PC-9 (cell line): ENCODE results near the gene UTP20.

ENCODE experiments used
- CTCF ChIP-seq: fragments of 200-600 bp; sonication (generic); conservative IDR thresholded peaks from 2 replicates; pipeline ENCODE4 v1.6.1; 2017; ENCODE audit warnings: mixed run types, antibody characterized with exemption, mild to moderate bottlenecking, moderate library complexity
- EZH2 ChIP-seq: fragments of 200-600 bp; sonication (generic); IDR thresholded peaks from 2 replicates; pipeline ENCODE4 v1.8.0; 2017; ENCODE audit warnings: antibody characterized with exemption, low read depth

GRCh38 chr12:101415228-101415627 is 135.3 kb downstream of the UTP20 start:
- TF ChIP-seq CTCF (no peak), EZH2 (no peak)
